H9 (cell line): Measurements from ENCODE around the gene CPT1B. TPM values are rescaled to one million over a fixed set of nuclear protein-coding genes. Genes with fewer than 3 reads are reported as not detected.
"Not testable (repeated sequence)": the region's sequence is repeated elsewhere in the genome, so short reads cannot be mapped to it uniquely, and the experiment has no call there.

Source experiments
- DNase-seq: peaks from one replicate; pipeline ENCODE4 v3.0.0-alpha.2; 2017
- H2AFZ ChIP-seq: one replicate; pipeline ENCODE4 v1.6.1; 2013; ENCODE audit warnings: mild to moderate bottlenecking, low read length, control low read depth, moderate library complexity
- H2AK5ac ChIP-seq: 2 replicates; pipeline ENCODE4 v1.6.1; 2013; ENCODE audit warnings: low read length, control low read depth, mixed read lengths; ENCODE audit not compliant: insufficient read length
- H2BK120ac ChIP-seq: one replicate; pipeline ENCODE4 v1.6.1; 2013; ENCODE audit warnings: low read depth, mild to moderate bottlenecking, low read length, control low read depth, inconsistent platforms; ENCODE audit not compliant: poor library complexity, severe bottlenecking
- H2BK12ac ChIP-seq: 2 replicates; pipeline ENCODE4 v1.6.1; 2013; ENCODE audit warnings: low read length, control low read depth, mixed read lengths, low read depth; ENCODE audit not compliant: insufficient read length
- H2BK15ac ChIP-seq: 2 replicates; pipeline ENCODE4 v1.6.1; 2013; ENCODE audit warnings: low read depth, low read length, control low read depth
- H2BK20ac ChIP-seq: one replicate; pipeline ENCODE4 v1.6.1; 2013; ENCODE audit warnings: low read depth, mild to moderate bottlenecking, low read length, control low read depth, inconsistent platforms; ENCODE audit not compliant: poor library complexity, severe bottlenecking
- H2BK5ac ChIP-seq: 2 replicates; pipeline ENCODE4 v1.6.1; 2013; ENCODE audit warnings: low read length, control low read depth, mixed read lengths; ENCODE audit not compliant: insufficient read length
- H3K14ac ChIP-seq: 2 replicates; pipeline ENCODE4 v1.6.1; 2013; ENCODE audit warnings: low read length, control low read depth; ENCODE audit not compliant: insufficient read depth
- H3K18ac ChIP-seq: 2 replicates; pipeline ENCODE4 v1.6.1; 2013; ENCODE audit warnings: low read depth, mild to moderate bottlenecking, mixed read lengths, low read length, control low read depth; ENCODE audit not compliant: insufficient read length
- H3K23ac ChIP-seq: 2 replicates; pipeline ENCODE4 v1.6.1; 2013; ENCODE audit warnings: low read length, control low read depth, mixed read lengths, low read depth; ENCODE audit not compliant: insufficient read length
- H3K23me2 ChIP-seq: 2 replicates; pipeline ENCODE4 v1.6.1; 2013; ENCODE audit warnings: low read depth, mild to moderate bottlenecking, mixed read lengths, low read length, control low read depth; ENCODE audit not compliant: insufficient read length, poor library complexity, severe bottlenecking
- H3K27ac ChIP-seq: 2 replicates; pipeline ENCODE4 v1.5.1; 2013; ENCODE audit warnings: low read length, control low read depth, mixed read lengths, low read depth; ENCODE audit not compliant: insufficient read length
- H3K27me3 ChIP-seq: 2 replicates; pipeline ENCODE4 v1.6.1; 2013; ENCODE audit warnings: low read length, control low read depth, inconsistent platforms; ENCODE audit not compliant: insufficient read depth
- H3K4ac ChIP-seq: 2 replicates; pipeline ENCODE4 v1.6.1; 2013; ENCODE audit warnings: low read depth, mild to moderate bottlenecking, control low read depth, inconsistent platforms, low read length, moderate library complexity
- H3K4me1 ChIP-seq: 2 replicates; pipeline ENCODE4 v1.6.1; 2013; ENCODE audit warnings: low read length, control low read depth, inconsistent platforms; ENCODE audit not compliant: insufficient read depth
- H3K4me2 ChIP-seq: 2 replicates; pipeline ENCODE4 v1.6.1; 2013; ENCODE audit warnings: low read length, control low read depth, mixed read lengths; ENCODE audit not compliant: insufficient read length, insufficient read depth
- H3K56ac ChIP-seq: 2 replicates; pipeline ENCODE4 v1.6.1; 2013; ENCODE audit warnings: low read depth, mild to moderate bottlenecking, mixed read lengths, low read length, control low read depth; ENCODE audit not compliant: insufficient read length
- H3K79me1 ChIP-seq: 2 replicates; pipeline ENCODE4 v1.6.1; 2013; ENCODE audit warnings: low read depth, mild to moderate bottlenecking, moderate library complexity, low read length, control low read depth, inconsistent platforms; ENCODE audit not compliant: insufficient read depth, poor library complexity, severe bottlenecking
- H3K79me2 ChIP-seq: 2 replicates; pipeline ENCODE4 v1.6.1; 2013; ENCODE audit warnings: low read length, control low read depth, inconsistent platforms; ENCODE audit not compliant: insufficient read depth
- H3K9ac ChIP-seq: 2 replicates; pipeline ENCODE4 v1.6.1; 2013; ENCODE audit warnings: low read length, control low read depth, mixed read lengths; ENCODE audit not compliant: insufficient read length; ENCODE audit errors: extremely low read depth
- H3K9me3 ChIP-seq: one replicate; pipeline ENCODE4 v1.6.1; 2013; ENCODE audit warnings: low read depth, low read length, inconsistent platforms; ENCODE audit not compliant: control insufficient read depth
- H3T11ph ChIP-seq: one replicate; pipeline ENCODE4 v1.6.1; 2013; ENCODE audit warnings: mild to moderate bottlenecking, low read length, control low read depth, inconsistent platforms
- H4K20me1 ChIP-seq: one replicate; pipeline ENCODE4 v1.6.1; 2013; ENCODE audit not compliant: control insufficient read depth, insufficient read length, insufficient read depth
- H4K5ac ChIP-seq: 2 replicates; pipeline ENCODE4 v1.6.1; 2013; ENCODE audit warnings: low read depth, mild to moderate bottlenecking, mixed read lengths, low read length, control low read depth; ENCODE audit not compliant: insufficient read length
- H4K8ac ChIP-seq: replicated peaks from 2 replicates; pipeline ENCODE4 v1.6.1; 2013; ENCODE audit warnings: low read length, control low read depth, mixed read lengths, low read depth; ENCODE audit not compliant: insufficient read length
- H4K91ac ChIP-seq: 2 replicates; pipeline ENCODE4 v1.6.1; 2013; ENCODE audit warnings: low read depth, mild to moderate bottlenecking, moderate library complexity, mixed read lengths, low read length, control low read depth; ENCODE audit not compliant: insufficient read length
- H3K27ac Mint-ChIP-seq, 3 experiments: 2 replicates in 2 of 3; 3 replicates in 1 of 3; pipeline ENCODE4 v1.8.0; 2020 to 2021; ENCODE audit warnings: mixed read lengths in 3 of 3, mild to moderate bottlenecking in 1 of 3, moderate library complexity in 1 of 3
- H3K27me3 Mint-ChIP-seq: 2 replicates; pipeline ENCODE4 v1.8.0; 2021; ENCODE audit warnings: low read depth, mild to moderate bottlenecking, moderate library complexity, mixed read lengths
- H3K36me3 Mint-ChIP-seq, 3 experiments: 2 replicates in 2 of 3; 3 replicates in 1 of 3; pipeline ENCODE4 v1.8.0; 2020 to 2021; ENCODE audit warnings: low read depth in 3 of 3, mixed read lengths in 3 of 3; ENCODE audit not compliant: insufficient read depth in 1 of 3
- H3K4me1 Mint-ChIP-seq, 2 experiments: 2 replicates each; pipeline ENCODE4 v1.8.0; 2020; ENCODE audit warnings: mixed read lengths in 2 of 2
- H3K4me3 Mint-ChIP-seq, 2 experiments: 2 replicates in 1 of 2; 3 replicates in 1 of 2; pipeline ENCODE4 v1.8.0; 2020 to 2021; ENCODE audit warnings: mild to moderate bottlenecking in 2 of 2, mixed read lengths in 2 of 2, moderate library complexity in 1 of 2
- H3K9me3 Mint-ChIP-seq, 2 experiments: 2 replicates in 1 of 2; 3 replicates in 1 of 2; pipeline ENCODE4 v1.8.0; 2020; ENCODE audit warnings: mild to moderate bottlenecking in 2 of 2, mixed read lengths in 2 of 2, moderate library complexity in 1 of 2
- WGBS: extraction: QIAGEN DNeasy Blood & Tissue Kit; methylation state at CpG from one replicate; pipeline ENCODE4 v1.1.7; 2013; ENCODE audit warnings: missing lambda C conversion rate, low lambda C conversion rate, mixed read lengths; ENCODE audit not compliant: insufficient read length; ENCODE audit errors: extremely low coverage; 5-methylcytosine and 5-hydroxymethylcytosine counted together
- total RNA-seq: library from RNA; stranded (reverse); gene quantifications from 2 replicates; pipeline ENCODE4 v1.2.1, GENCODE V29; 2021
- TF ChIP-seq, protein P1 (sequence below): fragments of 200-600 bp; sonication (generic); conservative IDR thresholded peaks from 3 replicates; pipeline ENCODE4 v1.8.0; 2021; ENCODE audit warnings: antibody characterized with exemption, mild to moderate bottlenecking

CPT1B gene
- total RNA-seq, 1 experiment from 2014 or later: 65.7 TPM

DNA sequence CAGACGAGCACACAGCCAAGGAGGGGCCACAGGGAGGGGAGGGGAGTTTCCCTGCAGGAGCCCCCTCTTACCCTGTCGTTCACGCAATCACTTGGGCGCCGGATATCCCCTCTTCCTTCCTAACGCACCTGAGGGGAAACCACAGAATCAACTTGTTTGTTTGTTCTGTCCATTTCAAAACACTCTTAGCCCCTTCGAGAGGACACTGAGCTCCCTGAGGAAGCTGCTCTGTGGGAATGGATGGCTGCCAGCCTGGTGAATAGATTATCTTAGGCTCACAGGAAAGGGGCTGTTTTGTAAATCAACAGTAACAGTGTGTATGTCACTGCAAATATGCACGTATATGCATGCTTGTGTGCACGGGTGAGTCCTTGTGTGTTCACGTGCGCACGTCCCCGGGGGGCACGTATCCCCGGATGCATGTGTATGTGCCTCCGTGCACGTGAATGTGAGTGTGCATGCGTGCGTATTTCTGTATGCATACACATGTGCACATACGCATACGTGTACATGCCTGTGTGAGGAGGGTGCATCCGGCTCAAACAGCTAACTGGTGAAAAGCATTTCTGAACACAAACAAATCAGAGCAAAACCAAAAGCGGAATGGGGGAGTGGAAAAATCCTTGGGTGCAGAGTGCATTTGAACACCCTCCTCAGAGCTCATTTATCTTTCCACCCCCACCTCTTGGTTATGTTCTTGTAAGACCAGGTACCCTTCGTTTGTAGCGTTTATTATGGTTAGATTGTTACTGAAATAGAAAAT, 42.5 kb upstream of the CPT1B start:
- Histone ChIP-seq H2BK15ac (no peak overlapping the region), H3K4me2 (peak overlapping the region; percentile 52), H3K4ac (no peak overlapping the region), H3K9ac (no peak overlapping the region), H4K8ac (no peak overlapping the region), H3K23ac (no peak overlapping the region), H3K23me2 (peaks cover 1% of the 10 kb centered on the region), H3K14ac (no peak overlapping the region), H2BK120ac (no peak overlapping the region), H3K27ac (no peak overlapping the region), H2BK5ac (no peak overlapping the region), H4K20me1 (no peaks in the 10 kb centered on the region), H2BK20ac (no peak overlapping the region), H2AK5ac (no peak overlapping the region), H4K91ac (no peak overlapping the region), H3K79me1 (no peaks in the 10 kb centered on the region), H2AFZ (peak overlapping the region; percentile 53), H3T11ph (no peak overlapping the region), H4K5ac (no peak overlapping the region), H3K9me3 (no peaks in the 10 kb centered on the region), H2BK12ac (no peak overlapping the region), H3K27me3 (0 out of 2 replicates have a peak, but pooled peaks cover 2% of the 10 kb centered on the region), H3K4me1 (peaks cover 9% of the 10 kb centered on the region), H3K56ac (no peak overlapping the region), H3K79me2 (no peaks in the 10 kb centered on the region), H3K18ac (no peak overlapping the region)
- Mint-ChIP-seq H3K9me3 (no peaks in the 10 kb centered on the region), H3K4me3 (peak overlapping the region; percentile 48 to 67), H3K27ac (no peak overlapping the region; a peak in 1 of 7 replicates), H3K27me3 (peaks cover 23% of the 10 kb centered on the region), H3K36me3 (peaks cover 0 to 3% (median 0%) of the 10 kb centered on the region in 3 experiments; a peak in 2 of 7 replicates), H3K4me1 (peaks cover 22 to 23% of the 10 kb centered on the region in 2 experiments)
- TF ChIP-seq, protein P1, sequence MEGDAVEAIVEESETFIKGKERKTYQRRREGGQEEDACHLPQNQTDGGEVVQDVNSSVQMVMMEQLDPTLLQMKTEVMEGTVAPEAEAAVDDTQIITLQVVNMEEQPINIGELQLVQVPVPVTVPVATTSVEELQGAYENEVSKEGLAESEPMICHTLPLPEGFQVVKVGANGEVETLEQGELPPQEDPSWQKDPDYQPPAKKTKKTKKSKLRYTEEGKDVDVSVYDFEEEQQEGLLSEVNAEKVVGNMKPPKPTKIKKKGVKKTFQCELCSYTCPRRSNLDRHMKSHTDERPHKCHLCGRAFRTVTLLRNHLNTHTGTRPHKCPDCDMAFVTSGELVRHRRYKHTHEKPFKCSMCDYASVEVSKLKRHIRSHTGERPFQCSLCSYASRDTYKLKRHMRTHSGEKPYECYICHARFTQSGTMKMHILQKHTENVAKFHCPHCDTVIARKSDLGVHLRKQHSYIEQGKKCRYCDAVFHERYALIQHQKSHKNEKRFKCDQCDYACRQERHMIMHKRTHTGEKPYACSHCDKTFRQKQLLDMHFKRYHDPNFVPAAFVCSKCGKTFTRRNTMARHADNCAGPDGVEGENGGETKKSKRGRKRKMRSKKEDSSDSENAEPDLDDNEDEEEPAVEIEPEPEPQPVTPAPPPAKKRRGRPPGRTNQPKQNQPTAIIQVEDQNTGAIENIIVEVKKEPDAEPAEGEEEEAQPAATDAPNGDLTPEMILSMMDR: no peak; the same call in 1 of the 3 replicates
- DNase-seq: peak; percentile 84
- no CpG with 5 or more reads among the region's 25 CpGs for WGBS

GRCh38 chr22:50614296-50614695, 36.1 kb upstream of the CPT1B start:
- not testable (repeated sequence) for H3K79me1 ChIP-seq, H3K56ac ChIP-seq, H3K23ac ChIP-seq, H3K4me2 ChIP-seq, H3K4me1 ChIP-seq, H4K5ac ChIP-seq, H2BK20ac ChIP-seq, H4K8ac ChIP-seq, H3K36me3 Mint-ChIP-seq, H3K27ac Mint-ChIP-seq, H3K4ac ChIP-seq, H3K18ac ChIP-seq, H3K9me3 Mint-ChIP-seq, DNase-seq, H2BK15ac ChIP-seq, H2BK5ac ChIP-seq, H2AK5ac ChIP-seq, H4K91ac ChIP-seq, H3K4me3 Mint-ChIP-seq, H3K27me3 ChIP-seq, H3K9me3 ChIP-seq, H4K20me1 ChIP-seq, H2BK120ac ChIP-seq, H3K79me2 ChIP-seq, H3K23me2 ChIP-seq, H2BK12ac ChIP-seq, H3T11ph ChIP-seq, H3K27ac ChIP-seq, H3K14ac ChIP-seq, H2AFZ ChIP-seq, H3K9ac ChIP-seq
- peaks cover 32% of the 10 kb centered on the region for H3K27me3 Mint-ChIP-seq
- WGBS: no CpG with 5 or more reads among the region's 3 CpGs
- peaks cover 10 to 16% of the 10 kb centered on the region in 2 experiments for H3K4me1 Mint-ChIP-seq
